Activated CD4-positive, alpha-beta T cell treated with anti-CD3 and anti-CD28 coated beads, Interleukin-2, amount 50 U/mL, for 1 hour (primary cell): ENCODE measurements around the gene FBXO3.
A peak's percentile ranks its signal among the peaks of the same experiment; 100 is the strongest.
"Not testable (repeated sequence)": the region's sequence is repeated elsewhere in the genome, so short reads cannot be mapped to it uniquely, and the experiment has no call there.

Source experiments
- DNase-seq: peaks from one replicate; pipeline ENCODE4 v3.0.0-alpha.2; 2020

FBXO3 gene

DNA sequence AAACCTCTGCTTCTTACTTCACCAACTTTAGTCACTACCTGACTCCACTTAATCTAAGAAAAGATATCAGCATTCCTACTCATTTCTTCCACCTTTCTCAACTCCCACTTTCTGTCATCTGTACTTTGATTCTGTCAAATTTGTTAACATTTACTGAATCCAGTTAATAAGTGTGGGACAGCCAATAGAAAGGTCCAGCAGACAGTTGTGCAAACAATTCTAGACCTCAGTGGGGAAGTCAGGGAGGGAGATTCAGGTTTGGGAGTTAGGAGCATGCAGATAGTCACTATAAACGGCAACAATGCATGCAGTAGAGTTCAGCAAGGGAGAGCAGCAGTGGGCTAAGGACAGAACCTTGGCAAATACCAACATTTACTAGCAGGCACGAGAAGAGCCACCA lies 4.1 kb downstream of the FBXO3 start:
- no peak for DNase-seq

DNA sequence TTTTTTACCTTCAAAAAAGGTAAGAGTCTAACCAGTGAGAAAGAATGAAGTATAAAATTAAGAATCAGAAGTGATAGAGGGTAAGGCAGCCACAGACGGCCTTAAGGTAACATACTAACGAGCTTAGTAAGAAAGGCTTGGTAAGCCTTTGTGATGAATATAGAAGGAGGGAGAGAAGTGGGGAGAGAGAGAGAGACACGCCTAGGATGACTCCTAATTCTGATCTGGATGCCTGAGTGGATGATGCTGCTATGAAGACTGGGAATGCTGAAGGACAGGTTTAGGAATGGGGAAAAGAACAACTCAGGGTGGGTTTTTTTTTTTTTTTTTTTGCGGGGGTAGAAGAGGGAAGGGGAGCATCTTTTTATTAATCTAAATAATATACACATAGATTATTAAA lies 4.8 kb downstream of the FBXO3 start:
- no peak for DNase-seq

DNA sequence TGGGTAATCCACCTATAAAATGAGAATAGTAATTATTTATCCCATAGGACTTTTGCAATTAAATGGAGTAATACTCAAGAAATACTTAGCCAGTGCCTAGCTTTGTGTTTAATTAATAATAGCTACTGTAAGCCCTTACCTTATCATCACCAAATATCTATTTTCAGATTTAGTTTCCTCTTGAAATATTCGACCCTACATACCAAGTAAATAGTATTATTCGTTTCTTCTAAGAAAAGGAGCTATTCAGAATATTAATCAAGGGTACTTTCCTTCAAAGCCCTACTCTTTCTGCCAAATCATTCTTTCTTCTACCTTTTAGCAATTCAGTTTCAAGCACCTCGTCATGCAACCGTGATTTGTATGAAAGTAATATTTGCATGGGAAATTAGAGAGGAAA lies 6.7 kb downstream of the FBXO3 start:
- DNase-seq, result no peak

DNA sequence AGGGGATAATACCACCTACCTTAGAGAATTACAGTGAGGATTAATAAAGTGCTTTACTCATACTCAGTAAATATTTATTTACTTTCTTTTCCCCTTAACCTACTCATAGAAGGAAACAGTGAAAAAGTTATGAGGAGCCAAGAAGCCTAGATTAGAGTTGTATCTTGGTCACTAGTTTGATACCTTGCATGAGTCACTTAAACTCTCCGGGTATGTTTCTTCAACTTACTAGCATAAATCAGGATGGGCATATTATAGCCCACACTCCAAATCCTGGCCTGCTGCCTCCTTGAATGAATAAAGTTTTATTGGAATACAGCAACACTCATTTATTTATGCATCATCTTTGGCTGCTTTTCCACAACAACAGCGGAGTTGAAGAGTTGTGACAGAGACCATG lies 8.2 kb downstream of the FBXO3 start:
- DNase-seq, result no peak

DNA sequence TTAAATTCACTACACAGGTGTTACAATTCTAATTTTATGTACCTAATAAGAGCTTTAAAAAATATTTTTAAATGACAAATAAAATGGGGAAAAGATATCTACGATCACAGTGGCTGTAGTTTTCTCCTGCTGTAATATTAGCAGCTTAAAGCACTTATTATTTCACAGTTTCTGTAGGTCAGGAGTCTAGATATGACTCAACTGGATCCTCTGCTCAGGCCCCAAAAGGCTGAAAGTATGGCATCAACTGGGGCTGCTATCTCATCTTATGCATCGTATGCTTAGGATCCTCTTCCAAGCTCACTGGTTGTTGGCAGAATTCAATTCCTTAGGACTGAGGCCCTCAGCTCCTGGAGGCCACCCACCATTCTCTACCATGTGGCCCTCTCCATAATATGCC lies 12.8 kb downstream of the FBXO3 start:
- no peak for DNase-seq

DNA sequence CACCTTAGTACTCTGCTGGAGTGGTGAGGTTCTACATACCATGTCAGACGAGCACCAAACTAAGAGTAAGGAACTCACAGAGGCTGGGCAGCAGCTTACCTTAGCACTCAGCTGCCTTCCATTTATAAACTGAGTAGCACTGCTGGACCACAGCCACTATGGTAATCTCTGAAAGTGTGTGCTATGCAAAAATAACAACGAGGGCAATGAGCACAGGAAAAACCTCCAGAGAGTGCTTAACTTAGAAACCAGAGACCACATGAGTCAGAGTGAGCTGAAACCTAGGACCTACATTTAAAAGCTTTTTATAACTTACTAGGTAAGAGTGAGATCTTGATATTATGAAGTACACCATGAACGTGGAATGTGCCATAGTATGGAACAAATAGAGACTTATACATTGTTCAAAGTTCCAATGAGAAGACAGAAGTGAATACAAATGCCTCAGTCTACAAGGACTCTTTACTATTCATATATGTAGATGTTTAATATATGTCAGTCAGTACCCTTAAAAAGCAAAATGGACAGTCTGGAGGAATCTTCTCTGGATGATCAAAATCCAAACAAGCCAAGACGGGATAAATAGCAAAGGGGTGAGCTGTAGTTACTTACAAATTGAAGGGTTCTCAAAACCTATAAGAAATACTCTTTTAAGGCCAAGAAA lies 20.9 kb downstream of the FBXO3 start:
- no peak for DNase-seq

DNA sequence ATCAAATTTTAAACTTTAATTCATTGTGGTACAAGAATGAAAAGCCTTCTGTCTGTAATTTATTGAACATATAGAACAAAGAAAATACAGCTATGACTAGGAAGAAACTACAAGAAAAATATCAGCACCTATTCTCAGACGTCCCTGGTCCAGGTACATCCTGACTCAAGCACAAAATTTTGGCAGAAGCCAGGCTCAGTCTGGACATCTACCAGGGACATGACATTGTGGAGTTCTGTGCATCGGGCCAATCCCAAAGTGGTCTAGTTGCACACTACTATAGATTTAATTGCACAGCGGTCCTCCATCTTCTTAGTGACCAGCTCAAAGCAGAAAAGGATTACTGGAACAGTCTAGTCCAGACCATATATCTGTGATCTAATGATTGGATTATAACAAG lies 22.4 kb downstream of the FBXO3 start:
- DNase-seq, result no peak

DNA sequence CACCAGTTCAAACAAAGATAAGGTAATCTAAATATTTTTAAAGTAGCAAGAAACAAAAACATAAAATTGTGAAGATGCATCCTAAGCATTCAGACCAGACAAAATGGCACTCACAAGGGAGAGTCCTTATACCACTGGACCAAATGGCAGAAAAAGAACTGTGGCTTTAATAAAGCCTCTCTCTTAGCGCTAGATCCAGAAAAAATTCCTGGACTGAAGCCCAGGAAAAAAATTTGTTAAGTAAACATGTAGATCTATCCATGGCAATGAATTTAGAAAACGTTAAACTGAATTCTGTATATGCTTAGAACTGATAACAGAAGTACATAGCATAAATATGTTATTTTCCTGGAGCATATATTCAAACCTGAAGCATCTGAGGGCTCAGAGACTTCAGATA lies 26.3 kb downstream of the FBXO3 start:
- no peak for DNase-seq

DNA sequence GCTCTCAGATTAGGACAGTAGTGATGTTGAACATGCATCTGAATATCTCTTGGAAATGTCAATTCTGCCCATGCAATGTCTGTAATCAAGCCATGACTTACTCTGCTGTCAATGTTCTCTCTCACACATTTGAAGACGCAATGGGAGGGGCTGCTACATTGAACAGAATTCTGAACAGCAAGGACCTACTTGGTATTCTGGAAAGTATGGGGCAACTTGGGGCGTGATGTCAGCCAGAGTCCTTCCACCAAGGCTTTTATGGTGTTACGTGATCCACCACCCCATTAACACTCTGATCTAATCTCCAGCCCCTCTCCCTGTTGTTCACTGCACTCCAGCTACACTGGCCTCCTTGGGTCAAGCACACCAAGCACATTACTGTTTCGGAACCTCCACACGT lies 31.0 kb downstream of the FBXO3 start:
- DNase-seq, result no peak

DNA sequence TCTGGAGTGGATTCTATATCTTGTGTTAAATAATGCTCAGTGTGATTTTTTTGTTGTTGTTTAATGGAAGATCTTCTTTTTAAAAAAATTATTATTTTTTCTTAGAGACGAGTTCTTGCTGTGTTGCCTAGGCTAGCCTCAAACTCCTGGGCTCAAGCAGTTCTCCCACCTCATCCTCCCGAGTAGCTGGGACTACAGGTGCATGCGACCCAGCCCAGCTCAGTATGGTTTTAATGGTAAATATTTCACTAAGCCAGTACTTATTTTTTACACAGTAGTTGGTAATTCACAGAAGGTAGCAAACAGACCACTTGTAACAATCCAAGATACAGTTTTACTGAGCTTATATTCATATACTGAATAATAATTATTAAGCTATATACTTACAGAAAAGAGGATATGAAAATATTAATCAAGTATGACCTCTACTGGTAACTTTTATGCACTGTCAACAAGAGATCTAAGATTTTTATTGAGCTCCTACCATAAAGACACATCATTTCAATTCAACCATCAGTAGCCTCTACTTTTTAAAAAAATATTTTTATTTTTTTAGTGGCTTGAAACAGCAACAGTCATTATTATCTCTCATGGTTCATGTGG lies 32.0 kb downstream of the FBXO3 start:
- no peak for DNase-seq

DNA sequence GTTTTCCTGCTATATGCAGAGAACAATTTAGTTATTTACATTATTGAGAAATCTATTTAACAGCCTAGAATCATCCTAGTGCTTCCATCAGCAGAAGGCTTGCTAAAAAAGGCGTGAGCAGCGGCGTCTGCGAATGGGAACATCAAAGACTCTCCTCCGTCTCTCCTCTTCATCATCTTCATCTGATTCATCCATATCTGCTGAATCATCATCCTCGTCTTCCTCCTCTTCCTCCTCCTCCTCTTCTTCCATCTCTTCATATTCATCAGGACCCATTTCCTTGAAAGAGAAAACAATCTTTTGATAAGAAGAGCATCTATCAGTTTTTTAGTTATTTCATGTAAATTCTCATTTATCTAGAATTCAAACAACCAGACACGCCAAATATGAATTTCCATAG lies 32.5 kb downstream of the FBXO3 start:
- no peak for DNase-seq

DNA sequence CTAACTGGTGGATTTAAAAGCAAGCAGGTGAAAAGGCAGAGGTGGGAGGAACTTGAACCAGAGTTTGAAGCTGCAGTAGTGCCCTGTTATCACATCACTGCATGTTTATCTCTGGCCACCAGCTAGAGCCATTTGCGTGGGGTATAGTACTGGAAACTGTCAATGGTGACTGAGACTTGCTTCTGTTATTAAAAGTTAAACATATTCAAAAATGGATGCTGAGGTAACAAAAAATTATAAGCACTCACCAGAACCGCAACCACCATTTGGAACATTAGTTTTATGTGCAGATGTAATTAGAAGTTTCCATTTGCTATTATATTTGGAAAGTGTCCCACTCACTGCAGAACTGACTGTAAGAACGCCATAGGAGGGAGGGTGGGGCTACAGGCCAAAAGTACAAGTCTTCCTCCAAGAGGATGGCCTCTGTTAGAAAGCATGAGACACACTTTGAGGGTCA lies 36.9 kb downstream of the FBXO3 start:
- DNase-seq, result no peak

DNA sequence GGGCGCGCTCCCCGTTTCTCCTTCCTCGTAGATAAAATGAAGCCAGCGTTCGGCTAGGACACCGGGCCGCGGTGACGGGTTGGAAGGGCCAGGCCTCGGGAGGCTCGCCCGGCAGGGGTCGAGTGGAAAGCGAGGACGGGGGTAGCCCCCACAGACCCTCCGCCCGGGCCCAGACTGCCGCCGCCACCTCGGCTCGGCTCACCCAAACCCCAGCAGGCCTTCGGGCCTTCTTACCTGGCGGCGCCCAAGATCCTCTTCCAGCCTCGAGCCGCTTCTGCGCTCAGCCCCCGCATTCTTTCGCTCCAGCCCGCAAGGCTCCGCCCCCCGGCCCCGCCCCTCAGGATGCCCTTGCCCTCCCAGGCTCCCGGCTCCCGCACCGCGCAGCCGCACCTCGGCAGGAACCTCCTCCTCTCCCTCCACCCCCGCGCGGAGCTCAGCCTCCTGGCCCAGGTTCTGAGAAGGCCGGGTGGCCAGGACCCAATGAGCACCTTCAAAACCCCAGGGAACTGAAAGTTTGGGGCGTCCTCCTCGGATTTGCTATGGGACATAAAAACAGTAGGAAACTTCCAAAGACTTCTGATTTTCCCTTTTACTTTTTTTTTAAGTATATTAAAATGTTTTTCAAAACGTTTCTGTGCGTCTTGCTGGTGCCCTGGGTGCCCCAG lies 38.0 kb downstream of the FBXO3 start, which contains the start of gene CD59:
Gene CD59 (minus strand): TSS at position 276 of the 665 bp plus-strand sequence. CDS start 13,978 bp downstream, outside the sequence.
- DNase-seq, result peak; percentile 90

DNA sequence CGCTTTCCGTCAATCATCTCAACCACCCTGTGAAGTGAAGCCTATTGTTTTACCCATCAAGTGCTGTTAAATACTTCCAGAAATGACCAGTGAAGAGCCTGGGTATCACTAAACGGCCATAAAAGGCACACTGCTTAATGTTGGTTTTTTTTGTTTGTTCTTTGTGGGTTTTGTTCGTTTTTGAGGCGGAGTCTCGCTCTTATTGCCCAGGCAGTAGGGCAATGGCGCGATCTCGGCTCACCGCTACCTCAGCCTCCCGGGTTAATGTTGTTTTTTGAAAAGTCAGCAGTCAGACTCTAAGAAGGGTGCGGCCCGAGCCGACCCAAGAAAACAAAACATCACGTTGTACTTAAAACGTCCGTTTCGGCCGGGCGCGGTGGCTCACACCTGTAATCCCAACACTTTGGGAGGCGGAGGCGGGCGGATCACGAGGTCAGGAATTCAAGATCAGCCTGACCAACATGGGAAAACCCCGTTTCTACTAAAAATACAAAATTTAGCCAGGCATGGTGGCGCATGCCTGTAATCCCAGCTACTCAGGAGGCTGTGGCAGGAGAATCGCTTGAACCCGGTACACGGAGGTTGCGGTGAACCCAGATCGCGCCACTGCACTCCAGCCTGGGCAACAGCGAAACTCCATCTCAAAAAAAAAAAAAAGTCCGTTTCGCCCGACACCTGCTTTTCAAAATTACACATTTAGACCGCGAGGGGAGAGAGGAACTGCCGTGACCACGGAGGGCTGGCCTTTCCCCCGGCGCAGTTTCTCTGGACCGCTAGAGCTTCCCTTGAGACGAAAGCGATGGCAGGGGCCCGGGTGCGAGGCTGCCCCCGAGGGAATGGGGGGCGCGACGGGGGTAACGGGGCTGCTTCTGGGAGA lies 38.8 kb downstream of the FBXO3 start:
- peak; percentile 42 for DNase-seq

DNA sequence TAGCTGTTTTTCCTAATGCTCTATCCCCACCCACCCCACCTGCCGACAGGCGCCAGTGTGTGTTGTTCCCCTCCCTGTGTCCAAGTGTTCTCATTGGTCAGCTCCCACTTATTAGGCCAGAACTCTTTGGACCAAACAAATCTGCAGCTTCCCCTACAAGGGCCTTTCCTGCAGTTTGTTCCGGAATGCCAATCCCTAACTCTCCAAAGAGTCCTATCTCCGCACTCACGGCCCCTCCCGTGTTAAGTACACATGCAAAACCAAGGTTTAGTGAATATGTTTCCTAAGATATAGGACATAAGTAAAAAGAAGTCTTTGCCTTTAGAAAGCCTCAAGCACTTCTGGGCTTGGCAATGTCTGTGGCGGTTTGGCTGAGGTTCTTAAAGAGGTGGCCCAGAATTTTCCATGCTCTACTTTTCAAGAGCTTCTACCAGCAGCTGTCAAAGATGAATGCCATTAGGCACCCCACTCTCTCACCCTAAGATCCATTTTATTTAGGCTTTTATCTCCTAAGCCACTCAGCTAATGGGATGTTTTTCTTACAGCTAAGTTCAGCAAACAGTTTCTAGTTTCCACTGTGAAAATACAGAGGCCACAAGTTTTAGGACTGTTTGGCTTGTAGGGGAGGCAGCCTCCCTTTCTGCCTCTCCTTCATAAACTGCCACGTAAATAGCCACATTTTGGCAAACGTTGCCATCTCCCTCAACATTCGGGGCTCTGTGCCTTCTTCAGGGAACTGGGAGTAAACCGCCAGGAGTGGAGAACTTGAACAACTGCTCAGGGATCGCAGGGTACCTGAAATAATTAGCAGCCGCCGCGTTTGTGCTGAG lies 39.7 kb downstream of the FBXO3 start:
- DNase-seq, result no peak

DNA sequence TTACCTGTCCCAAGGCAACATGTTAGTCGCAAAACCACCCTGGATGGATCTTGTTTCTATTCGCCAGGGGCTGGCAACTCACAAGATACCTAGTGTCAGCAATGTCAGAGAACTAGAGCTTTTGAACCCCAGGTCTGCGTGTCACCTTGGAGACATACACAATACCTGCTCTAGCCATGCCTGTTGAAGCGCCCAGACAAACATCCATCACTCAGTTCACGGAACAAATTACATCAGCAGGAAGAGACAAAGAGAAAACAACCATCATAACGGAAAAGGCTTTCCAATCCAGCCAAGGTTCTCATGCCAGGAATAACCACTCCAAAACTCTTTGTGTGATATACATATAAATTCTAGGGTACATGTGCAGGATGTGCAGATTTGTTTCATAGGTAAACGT lies 40.3 kb downstream of the FBXO3 start:
- DNase-seq, result no peak

DNA sequence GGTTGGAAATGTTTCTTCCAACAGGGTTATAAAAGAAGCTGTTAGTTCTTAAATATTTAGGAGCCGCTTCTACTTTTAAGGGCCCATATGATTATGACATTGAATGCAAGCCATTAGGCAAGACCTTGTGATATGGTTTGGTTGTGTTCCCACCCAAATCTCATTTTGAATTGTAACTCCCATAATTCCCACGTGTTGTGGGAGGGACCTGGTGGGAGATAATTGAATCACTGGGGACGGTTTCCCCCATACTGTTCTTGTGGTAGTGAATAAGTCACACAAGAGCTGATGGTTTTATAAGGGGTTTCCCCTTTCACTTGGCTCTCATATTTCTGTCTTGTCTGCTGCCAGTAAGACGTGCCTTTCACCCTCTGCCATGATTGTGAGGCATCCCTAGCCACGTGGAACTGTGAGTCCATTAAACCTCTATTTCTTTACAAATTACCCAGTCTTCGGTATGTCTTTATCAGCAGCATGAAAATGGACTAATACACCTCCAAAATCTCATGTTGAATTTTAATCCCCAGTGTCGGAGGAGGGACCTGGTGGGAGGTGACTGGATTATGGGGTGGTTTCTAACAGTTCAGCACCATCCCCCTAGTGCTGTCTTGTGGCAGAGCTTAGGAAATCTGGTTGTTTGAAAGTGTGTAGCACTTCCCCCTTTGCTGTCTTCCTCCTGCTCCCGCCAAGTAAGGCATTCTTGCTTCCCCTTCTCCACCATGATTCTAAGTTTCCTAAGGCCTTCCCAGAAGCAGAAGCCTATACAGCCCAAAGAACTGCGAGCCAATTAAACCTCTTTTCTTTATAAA lies 42.4 kb downstream of the FBXO3 start:
- no peak for DNase-seq

DNA sequence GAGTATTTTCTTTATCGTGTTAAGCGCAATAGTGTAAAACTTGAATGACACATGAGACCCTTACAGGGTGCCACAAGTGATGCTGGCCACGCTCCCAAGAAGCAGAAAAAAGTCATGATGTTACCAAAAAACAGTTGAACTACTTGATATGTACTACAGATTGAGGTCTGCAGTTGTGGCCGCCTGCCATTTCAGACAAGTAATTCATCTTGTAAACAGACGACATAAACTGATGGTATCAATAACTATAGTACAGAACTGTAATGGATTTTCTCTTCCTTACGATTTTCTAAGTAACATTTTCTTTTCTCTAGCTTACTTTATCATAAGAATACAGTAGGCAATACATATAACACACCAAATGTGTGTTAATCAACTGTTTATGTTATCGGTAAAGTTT lies 43.6 kb downstream of the FBXO3 start:
- no peak for DNase-seq

DNA sequence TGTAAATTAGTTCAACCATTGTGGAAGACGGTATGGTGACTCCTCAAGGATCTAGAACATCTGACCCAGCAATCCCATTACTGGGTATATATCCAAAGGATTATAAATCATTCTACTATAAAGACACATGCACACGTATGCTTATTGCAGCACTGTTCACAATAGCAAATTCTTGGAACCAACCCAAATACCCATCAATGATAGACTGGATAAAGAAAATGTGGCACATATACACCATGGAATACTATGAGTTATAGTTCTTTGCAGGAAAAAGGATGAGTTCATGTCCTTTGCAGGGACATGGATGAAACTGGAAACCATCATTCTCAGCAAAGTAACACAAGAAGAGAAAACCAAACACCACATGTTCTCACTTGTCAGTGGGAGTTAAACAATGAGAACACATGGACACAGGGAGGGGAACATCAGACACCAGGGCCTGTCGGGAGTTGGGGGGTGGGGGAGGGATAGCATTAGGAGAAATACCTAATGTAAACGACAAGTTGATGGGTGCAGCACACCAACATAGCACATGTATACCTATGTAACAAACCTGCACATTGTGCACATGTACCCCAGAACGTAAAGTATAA lies 45.2 kb downstream of the FBXO3 start:
- DNase-seq, result not testable (repeated sequence)

DNA sequence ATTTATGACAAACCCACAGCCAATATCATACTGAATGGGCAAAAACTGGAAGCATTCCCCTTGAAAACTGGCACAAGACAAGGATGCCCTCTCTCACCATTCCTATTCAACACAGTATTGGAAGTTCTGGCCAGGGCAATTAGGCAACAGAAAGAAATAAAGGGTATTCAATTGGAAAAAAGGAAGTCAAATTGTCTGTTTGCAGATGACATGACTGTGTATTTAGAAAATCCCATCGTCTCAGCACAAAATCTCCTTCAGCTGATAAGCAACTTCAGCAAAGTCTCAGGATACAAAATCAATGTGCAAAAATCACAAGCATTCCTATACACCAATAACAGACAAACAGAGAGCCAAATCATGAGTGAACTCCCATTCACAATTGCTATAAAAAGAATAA lies 46.8 kb downstream of the FBXO3 start:
- DNase-seq, result not testable (repeated sequence)

DNA sequence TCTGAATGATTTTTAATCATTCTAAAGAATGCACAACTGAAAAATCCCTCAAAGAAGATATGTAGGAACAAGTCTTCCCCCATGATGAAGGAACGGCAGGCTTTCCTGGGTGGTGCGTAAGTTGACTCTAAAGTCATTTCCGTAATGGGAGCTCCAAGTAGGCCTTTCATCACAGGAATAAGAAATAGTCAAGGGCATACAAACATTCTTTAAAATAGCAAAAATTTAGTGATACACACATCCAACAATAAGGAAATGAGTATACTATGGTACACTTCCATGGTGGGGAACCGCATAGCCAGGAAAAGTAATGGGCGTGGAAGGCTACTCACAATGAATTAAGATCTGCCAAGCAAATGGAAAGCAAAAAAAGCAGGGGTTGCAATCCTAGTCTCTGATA lies 48.8 kb downstream of the FBXO3 start:
- no peak for DNase-seq
